ENCODE results near the gene AK8. TPM values are rescaled to one million over a fixed set of nuclear protein-coding genes. Genes with fewer than 3 reads are reported as not detected.

Gene AK8
- total RNA-seq, 1 experiment from 2014 or later, result 0.42 TPM

DNA sequence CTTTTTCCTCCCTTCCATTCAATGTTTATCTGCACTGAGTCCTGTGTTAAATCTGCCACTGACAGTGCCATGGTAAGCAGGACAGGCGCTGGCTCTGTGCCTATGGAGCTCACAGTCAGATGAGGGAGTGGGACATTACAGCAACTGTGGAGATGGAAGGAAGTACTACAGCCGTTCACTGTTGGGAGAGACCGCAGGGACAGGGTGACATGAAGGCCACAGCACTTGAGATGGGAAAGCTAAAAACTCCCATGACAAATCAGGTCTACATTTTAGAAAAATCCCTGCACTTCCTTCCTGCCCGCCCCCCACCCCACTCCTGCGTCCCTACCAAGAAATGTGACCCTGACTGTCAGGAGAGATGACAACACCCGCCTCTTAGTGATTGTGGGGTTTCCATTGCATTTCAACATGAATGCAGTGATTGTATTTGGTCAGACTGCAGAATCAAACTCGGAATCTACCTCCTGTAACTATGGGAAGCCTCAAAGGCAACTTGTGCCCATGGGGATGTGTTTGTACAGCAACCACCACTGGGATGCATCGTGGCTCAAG is 151.4 kb downstream of the AK8 start:
- TF ChIP-seq, protein P1, sequence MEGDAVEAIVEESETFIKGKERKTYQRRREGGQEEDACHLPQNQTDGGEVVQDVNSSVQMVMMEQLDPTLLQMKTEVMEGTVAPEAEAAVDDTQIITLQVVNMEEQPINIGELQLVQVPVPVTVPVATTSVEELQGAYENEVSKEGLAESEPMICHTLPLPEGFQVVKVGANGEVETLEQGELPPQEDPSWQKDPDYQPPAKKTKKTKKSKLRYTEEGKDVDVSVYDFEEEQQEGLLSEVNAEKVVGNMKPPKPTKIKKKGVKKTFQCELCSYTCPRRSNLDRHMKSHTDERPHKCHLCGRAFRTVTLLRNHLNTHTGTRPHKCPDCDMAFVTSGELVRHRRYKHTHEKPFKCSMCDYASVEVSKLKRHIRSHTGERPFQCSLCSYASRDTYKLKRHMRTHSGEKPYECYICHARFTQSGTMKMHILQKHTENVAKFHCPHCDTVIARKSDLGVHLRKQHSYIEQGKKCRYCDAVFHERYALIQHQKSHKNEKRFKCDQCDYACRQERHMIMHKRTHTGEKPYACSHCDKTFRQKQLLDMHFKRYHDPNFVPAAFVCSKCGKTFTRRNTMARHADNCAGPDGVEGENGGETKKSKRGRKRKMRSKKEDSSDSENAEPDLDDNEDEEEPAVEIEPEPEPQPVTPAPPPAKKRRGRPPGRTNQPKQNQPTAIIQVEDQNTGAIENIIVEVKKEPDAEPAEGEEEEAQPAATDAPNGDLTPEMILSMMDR (IDR thresholded peaks at IDR 0.05; ENCODE audit: unreplicated experiment), result no peak
- no peak for DNase-seq (ENCODE audit: unreplicated experiment)
- Mint-ChIP-seq H3K27me3 (ENCODE audit: insufficient read depth, unreplicated experiment) (peaks cover 59% of the 10 kb centered on the region), H3K27ac (ENCODE audit: low read depth, unreplicated experiment) (no peak overlapping the region), H3K4me3 (ENCODE audit: unreplicated experiment) (no peak overlapping the region), H3K36me3 (ENCODE audit: insufficient read depth, unreplicated experiment) (no peaks in the 10 kb centered on the region), H3K9me3 (ENCODE audit: unreplicated experiment) (no peaks in the 10 kb centered on the region), H3K4me1 (ENCODE audit: insufficient read depth, unreplicated experiment) (no peaks in the 10 kb centered on the region)
- BruUV-seq (replicated peaks), result no TSS peak
- ChIA-PET CTCF (no interaction called here), POLR2A (no interaction called here)
- intact Hi-C loops (cut with micrococcal nuclease), result no loop called here

DNA sequence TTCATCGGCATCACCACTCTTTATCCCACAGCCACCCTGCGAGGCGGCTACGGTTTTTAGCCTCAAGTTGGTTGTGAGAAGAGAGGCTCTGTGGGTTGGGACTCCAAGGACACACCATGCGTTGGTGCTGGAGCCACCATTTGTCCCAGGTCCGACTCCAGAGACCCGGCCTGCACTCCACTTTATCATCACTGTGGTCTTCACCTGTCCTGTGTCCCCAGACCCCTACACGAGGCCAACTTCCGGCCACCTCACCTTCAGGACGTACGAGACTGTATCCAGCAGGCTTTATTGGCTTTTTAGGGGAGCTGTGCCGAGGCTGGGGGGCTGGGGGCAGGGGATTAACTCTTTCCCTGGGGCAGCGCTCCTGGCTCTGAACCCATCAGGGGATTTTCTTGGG is 152.8 kb downstream of the AK8 start:
- intact Hi-C loops (cut with micrococcal nuclease), result no loop called here

DNA sequence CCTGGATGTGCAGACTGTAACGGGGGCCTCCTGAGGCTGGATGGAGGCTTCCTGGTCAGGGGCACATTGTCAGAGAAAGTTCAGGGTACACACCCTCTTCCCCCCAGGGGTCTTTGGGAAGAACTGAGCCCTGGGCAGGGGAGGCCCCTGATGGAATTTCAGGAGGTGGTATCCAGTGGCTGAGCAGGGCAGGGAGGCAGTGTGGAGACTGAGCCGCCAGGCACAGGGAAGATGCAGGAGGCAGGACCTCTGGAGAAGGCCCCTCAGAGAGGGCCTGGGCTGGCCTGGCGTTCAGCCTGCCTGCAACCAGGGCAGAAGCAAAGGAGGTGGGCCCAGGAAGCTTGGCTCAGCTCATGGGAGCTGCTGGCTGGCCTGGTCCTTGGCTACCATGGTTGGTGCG is 154.3 kb downstream of the AK8 start:
- Mint-ChIP-seq H3K4me1 (ENCODE audit: insufficient read depth, unreplicated experiment) (no peaks in the 10 kb centered on the region), H3K27me3 (ENCODE audit: insufficient read depth, unreplicated experiment) (peaks cover 51% of the 10 kb centered on the region), H3K4me3 (ENCODE audit: unreplicated experiment) (no peak overlapping the region), H3K27ac (ENCODE audit: low read depth, unreplicated experiment) (no peak overlapping the region), H3K36me3 (ENCODE audit: insufficient read depth, unreplicated experiment) (no peaks in the 10 kb centered on the region), H3K9me3 (ENCODE audit: unreplicated experiment) (no peaks in the 10 kb centered on the region)
- ChIA-PET CTCF (interaction anchor here (0.6 kb wide), 1 partner anchor 1613 kb away, joined by 4 read pairs; no protein-coding TSS in a partner anchor), POLR2A (interaction anchor here (1.0 kb wide), 1 partner anchor 55 kb away, joined by 3 read pairs; no protein-coding TSS in a partner anchor)
- intact Hi-C loops (cut with micrococcal nuclease), result no loop called here
- no TSS peak for BruUV-seq (replicated peaks)
- no peak for DNase-seq (ENCODE audit: unreplicated experiment)
- TF ChIP-seq, protein P1 (IDR thresholded peaks at IDR 0.05; ENCODE audit: unreplicated experiment), result no peak

More for the DNA sequence above, 152.8 kb downstream of the AK8 start:
- Mint-ChIP-seq H3K4me3 (ENCODE audit: unreplicated experiment) (no peak overlapping the region), H3K36me3 (ENCODE audit: insufficient read depth, unreplicated experiment) (no peaks in the 10 kb centered on the region), H3K4me1 (ENCODE audit: insufficient read depth, unreplicated experiment) (no peaks in the 10 kb centered on the region), H3K27me3 (ENCODE audit: insufficient read depth, unreplicated experiment) (peaks cover 48% of the 10 kb centered on the region), H3K27ac (ENCODE audit: low read depth, unreplicated experiment) (no peak overlapping the region), H3K9me3 (ENCODE audit: unreplicated experiment) (no peaks in the 10 kb centered on the region)
- POLR2A ChIA-PET, result no interaction called here
- CTCF ChIA-PET, result no interaction called here
- no peak for DNase-seq (ENCODE audit: unreplicated experiment)
- BruUV-seq (replicated peaks), result no TSS peak
- TF ChIP-seq, protein P1 (IDR thresholded peaks at IDR 0.05; ENCODE audit: unreplicated experiment), result no peak

DNA sequence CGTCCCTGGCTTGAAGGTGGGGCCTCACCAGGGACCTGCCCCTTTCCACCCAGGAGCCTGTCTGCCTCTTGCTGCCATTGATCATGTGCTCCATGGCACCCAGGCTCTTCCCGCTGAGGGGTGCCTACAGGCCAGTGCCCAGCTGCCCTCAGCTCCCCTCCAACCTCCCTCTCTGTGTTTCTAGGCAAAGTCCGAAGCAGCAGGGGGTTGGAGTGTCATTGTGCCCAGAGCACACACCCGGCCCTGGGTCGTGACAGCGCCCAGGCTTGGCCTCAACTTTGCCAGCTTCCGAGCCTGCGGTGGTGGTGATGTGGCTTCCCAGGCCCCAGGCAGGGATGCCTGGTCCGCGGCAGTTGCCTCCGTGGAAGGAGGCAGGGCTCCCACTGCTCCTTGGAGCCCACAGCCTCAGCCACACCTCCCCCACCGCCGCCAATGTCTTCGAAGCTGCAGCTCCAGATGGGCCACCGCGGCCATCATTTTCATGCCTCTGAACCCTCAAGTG is 155.5 kb downstream of the AK8 start:
- Mint-ChIP-seq H3K27me3 (ENCODE audit: insufficient read depth, unreplicated experiment) (peaks cover 52% of the 10 kb centered on the region), H3K4me3 (ENCODE audit: unreplicated experiment) (no peak overlapping the region), H3K4me1 (ENCODE audit: insufficient read depth, unreplicated experiment) (no peaks in the 10 kb centered on the region), H3K9me3 (ENCODE audit: unreplicated experiment) (no peaks in the 10 kb centered on the region), H3K36me3 (ENCODE audit: insufficient read depth, unreplicated experiment) (no peaks in the 10 kb centered on the region), H3K27ac (ENCODE audit: low read depth, unreplicated experiment) (no peak overlapping the region)
- ChIA-PET CTCF (no interaction called here), POLR2A (no interaction called here)
- TF ChIP-seq, protein P1 (IDR thresholded peaks at IDR 0.05; ENCODE audit: unreplicated experiment), result no peak
- no TSS peak for BruUV-seq (replicated peaks)
- intact Hi-C loops (cut with micrococcal nuclease), result no loop called here
- DNase-seq (ENCODE audit: unreplicated experiment), result no peak
